Activated gamma-delta T cell (primary cell): Measurements from ENCODE around the gene TIMP1.

ENCODE experiments used
- DNase-seq: peaks from one replicate; lab custom pipeline; 2025; lab: John Stamatoyannopoulos, UW

TIMP1 gene

GRCh38 chrX:47573341-47574075 is 8.7 kb upstream of the TIMP1 start:
- no peak for DNase-seq

- DNase-seq = no peak
Measured at GRCh38 chrX:47574076-47574546, 8.1 kb upstream of the TIMP1 start.

- no peak for DNase-seq
Measured at GRCh38 chrX:47574547-47575301, 7.5 kb upstream of the TIMP1 start.

- DNase-seq = no peak
Measured at GRCh38 chrX:47576021-47576898, 6.0 kb upstream of the TIMP1 start.

GRCh38 chrX:47577424-47577823 is 4.8 kb upstream of the TIMP1 start:
- no peak for DNase-seq

- DNase-seq = no peak
Measured at GRCh38 chrX:47577901-47578300, 4.3 kb upstream of the TIMP1 start.

GRCh38 chrX:47578692-47579091 is 3.5 kb upstream of the TIMP1 start:
- no peak for DNase-seq

GRCh38 chrX:47579537-47579936 is 2.7 kb upstream of the TIMP1 start:
- no peak for DNase-seq

- no peak for DNase-seq
Measured at GRCh38 chrX:47583240-47583861, 1.1 kb downstream of the TIMP1 start.

- no peak for DNase-seq
Measured at GRCh38 chrX:47584714-47585113, 2.5 kb downstream of the TIMP1 start.

- no peak for DNase-seq
Measured at GRCh38 chrX:47585273-47585672, 3.0 kb downstream of the TIMP1 start.

- no peak for DNase-seq
Measured at GRCh38 chrX:47586043-47586787, 4.0 kb downstream of the TIMP1 start.

- DNase-seq = no peak
Measured at GRCh38 chrX:47587091-47587891, 5.1 kb downstream of the TIMP1 start.

- DNase-seq = no peak
Measured at GRCh38 chrX:47587906-47588735, 5.9 kb downstream of the TIMP1 start.

- no peak for DNase-seq
Measured at GRCh38 chrX:47590984-47591383, 8.7 kb downstream of the TIMP1 start.

- DNase-seq = no peak
Measured at GRCh38 chrX:47593522-47593921, 11.3 kb downstream of the TIMP1 start.

GRCh38 chrX:47595716-47596251 is 13.5 kb downstream of the TIMP1 start:
- DNase-seq = no peak

GRCh38 chrX:47596256-47596655 is 14.0 kb downstream of the TIMP1 start:
- no peak for DNase-seq

- DNase-seq = no peak
Measured at GRCh38 chrX:47597222-47597621, 15.0 kb downstream of the TIMP1 start.
